Measurements from ENCODE around the gene SLC6A19. TPM values are rescaled to one million over a fixed set of nuclear protein-coding genes. Genes with fewer than 3 reads are reported as not detected.

The SLC6A19 gene
- total and polyA plus RNA-seq, 8 donors, result 0.13 to 5.5 (median 0.43) TPM; not detected in 3

DNA sequence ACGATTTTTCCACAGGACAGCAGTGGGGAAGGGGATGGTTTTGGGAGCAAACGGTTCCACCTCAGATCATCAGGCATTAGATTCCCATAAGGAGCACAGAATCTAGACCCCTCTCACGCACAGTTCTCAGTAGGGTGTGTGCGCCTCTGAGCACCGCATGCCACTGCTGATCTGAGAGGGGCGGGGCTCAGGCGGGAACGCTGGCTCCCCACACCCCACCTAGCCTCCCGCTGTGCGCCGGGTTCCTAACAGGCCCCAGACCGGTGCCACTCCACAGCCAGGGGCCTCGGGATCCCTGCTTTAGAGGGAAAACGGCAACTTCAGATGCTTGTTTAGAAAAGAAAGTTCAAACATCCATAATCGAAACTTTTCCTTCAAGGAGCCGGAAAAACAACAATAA, 73.1 kb downstream of the SLC6A19 start:
- Histone ChIP-seq H3K9me3 (peaks cover 0 to 9% (median 3%) of the 10 kb centered on the region in 4 donors), H3K4me3 (no peak overlapping the region), H3K4me1 (no peaks in the 10 kb centered on the region), H3K36me3 (no peaks in the 10 kb centered on the region), H3K27me3 (no peaks in the 10 kb centered on the region), H3K27ac (no peak overlapping the region)
- DNase-seq, result no peak
- 77 to 85% (median 83%) methylated on average over 16 of the region's 16 CpGs for WGBS, 5 donors
- intact Hi-C loops (cut with DNase I; ENCODE audit: low total_unique reads), result no loop called here
- TF ChIP-seq EP300 (IDR thresholded peaks at IDR 0.05) (no peak), POLR2A (IDR thresholded peaks at IDR 0.05) (no peak), POLR2AphosphoS5 (IDR thresholded peaks at IDR 0.05) (no peak)
- TF ChIP-seq, protein P1, sequence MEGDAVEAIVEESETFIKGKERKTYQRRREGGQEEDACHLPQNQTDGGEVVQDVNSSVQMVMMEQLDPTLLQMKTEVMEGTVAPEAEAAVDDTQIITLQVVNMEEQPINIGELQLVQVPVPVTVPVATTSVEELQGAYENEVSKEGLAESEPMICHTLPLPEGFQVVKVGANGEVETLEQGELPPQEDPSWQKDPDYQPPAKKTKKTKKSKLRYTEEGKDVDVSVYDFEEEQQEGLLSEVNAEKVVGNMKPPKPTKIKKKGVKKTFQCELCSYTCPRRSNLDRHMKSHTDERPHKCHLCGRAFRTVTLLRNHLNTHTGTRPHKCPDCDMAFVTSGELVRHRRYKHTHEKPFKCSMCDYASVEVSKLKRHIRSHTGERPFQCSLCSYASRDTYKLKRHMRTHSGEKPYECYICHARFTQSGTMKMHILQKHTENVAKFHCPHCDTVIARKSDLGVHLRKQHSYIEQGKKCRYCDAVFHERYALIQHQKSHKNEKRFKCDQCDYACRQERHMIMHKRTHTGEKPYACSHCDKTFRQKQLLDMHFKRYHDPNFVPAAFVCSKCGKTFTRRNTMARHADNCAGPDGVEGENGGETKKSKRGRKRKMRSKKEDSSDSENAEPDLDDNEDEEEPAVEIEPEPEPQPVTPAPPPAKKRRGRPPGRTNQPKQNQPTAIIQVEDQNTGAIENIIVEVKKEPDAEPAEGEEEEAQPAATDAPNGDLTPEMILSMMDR (IDR thresholded peaks at IDR 0.05), result no peak

Other genes with a start within 250 kb of the SLC6A19 start
- 10 to 100 TPM in 1 of 5 donors, 1 to 10 TPM in 2, not detected in 2; 1.8 to 13.6 (median 4.4) TPM for gene NKD2, start 192.8 kb upstream of the SLC6A19 start, total RNA-seq
- gene NKD2, start 192.8 kb upstream of the SLC6A19 start, polyA plus RNA-seq, result 10 to 100 TPM in 2 of 3 donors, 1 to 10 TPM in 1; 5.3 to 12.8 (median 10.5) TPM
- 100 to 1,000 TPM in 3 of 5 donors, 10 to 100 TPM in 2; 23.9 to 346 (median 126) TPM for gene SLC12A7, start 89.5 kb upstream of the SLC6A19 start, total RNA-seq
- gene SLC12A7, start 89.5 kb upstream of the SLC6A19 start, polyA plus RNA-seq, result 10 to 100 TPM in 2 of 3 donors, 1 to 10 TPM in 1; 4.7 to 12.4 (median 10.3) TPM
- gene SLC6A18, start 23.8 kb downstream of the SLC6A19 start, total RNA-seq, result not detected
- gene SLC6A18, start 23.8 kb downstream of the SLC6A19 start, polyA plus RNA-seq, result not detected
- gene TERT, start 93.5 kb downstream of the SLC6A19 start, total RNA-seq, result 1 to 10 TPM in 1 of 5 donors, under 1 TPM in 1, not detected in 3; 0.37 to 4.0 TPM
- under 1 TPM in 2 of 3 donors, not detected in 1; 0.19 to 0.40 TPM for gene TERT, start 93.5 kb downstream of the SLC6A19 start, polyA plus RNA-seq
- 100 to 1,000 TPM in 4 of 5 donors, 10 to 100 TPM in 1; 90.6 to 202 (median 183) TPM for gene CLPTM1L, start 143.5 kb downstream of the SLC6A19 start, total RNA-seq
- 10 to 100 TPM; 60.8 to 72.3 (median 61.9) TPM for gene CLPTM1L, start 143.5 kb downstream of the SLC6A19 start, polyA plus RNA-seq
- not detected for gene SLC6A3, start 243.8 kb downstream of the SLC6A19 start, total RNA-seq
- gene SLC6A3, start 243.8 kb downstream of the SLC6A19 start, polyA plus RNA-seq, result under 1 TPM in 1 of 3 donors, not detected in 2; 0.05 TPM

Measured in stomach (tissue), 9 donors.